Peyer's patch (tissue), 4 donors: ENCODE measurements around the gene AMPD3. TPM values are rescaled to one million over a fixed set of nuclear protein-coding genes. Genes with fewer than 3 reads are reported as not detected.

ENCODE experiments used
- DNase-seq, 3 donors: peaks; one replicate each; pipeline ENCODE4 v3.0.0-alpha.2; 2017 to 2019
- H3K27ac ChIP-seq, 4 donors: fragments of 200-600 bp; sonication (generic); one replicate each; pipeline ENCODE4 v1.5.1; 2016 to 2019
- H3K27me3 ChIP-seq, 2 donors: fragments of 200-600 bp; sonication (generic); one replicate each; pipeline ENCODE4 v1.5.1; 2019
- H3K36me3 ChIP-seq, 3 donors: fragments of 200-600 bp; sonication (generic); one replicate each; pipeline ENCODE4 v1.5.1; 2016 to 2019
- H3K4me1 ChIP-seq, 4 donors: fragments of 200-600 bp; sonication (generic); one replicate each; pipeline ENCODE4 v1.5.1; 2016 to 2019
- H3K4me3 ChIP-seq, 4 donors: fragments of 200-600 bp; sonication (generic); 1 replicate in 3 of 4; 2 replicates in 1 of 4; pipeline ENCODE4 v1.5.1; 2016 to 2019; ENCODE audit warnings: mild to moderate bottlenecking in 1 of 4
- H3K9me3 ChIP-seq, 4 donors: fragments of 200-600 bp; sonication (generic); one replicate each; pipeline ENCODE4 v1.5.1; 2016 to 2019; ENCODE audit warnings: mild to moderate bottlenecking in 1 of 4
- CTCF ChIP-seq, 6 experiments: fragments of 450-650 bp in 4 of 6; fragments of 200-600 bp in 2 of 6; sonication (generic) in 1 of 6; IDR thresholded peaks; one replicate each; pipeline ENCODE4 v1.5.1; 2017 to 2019; ENCODE audit warnings: antibody characterized with exemption in 6 of 6, mild to moderate bottlenecking in 3 of 6, moderate library complexity in 1 of 6
- POLR2A ChIP-seq, 2 donors: fragments of 450-650 bp; IDR thresholded peaks; one replicate each; pipeline ENCODE4 v1.5.1; 2017; ENCODE audit warnings: antibody characterized with exemption in 2 of 2, mild to moderate bottlenecking in 2 of 2, moderate library complexity in 2 of 2
- total RNA-seq, 4 donors: library from RNA; depleted of rRNA; stranded (reverse); fragments of >200 nt; gene quantifications; one replicate each; pipeline ENCODE4 v1.1.0, GENCODE V29; 2016

The AMPD3 gene
- total RNA-seq, 4 donors from 2014 or later: 12.4 to 28.9 (median 17.6) TPM

GRCh38 chr11:10410106-10410843 lies 44.8 kb upstream of the AMPD3 start:
- H3K4me3 ChIP-seq: no peak overlapping the region
- no peak for TF ChIP-seq POLR2A (IDR thresholded peaks at IDR 0.05)
- TF ChIP-seq CTCF (IDR thresholded peaks at IDR 0.05): no peak

DNA sequence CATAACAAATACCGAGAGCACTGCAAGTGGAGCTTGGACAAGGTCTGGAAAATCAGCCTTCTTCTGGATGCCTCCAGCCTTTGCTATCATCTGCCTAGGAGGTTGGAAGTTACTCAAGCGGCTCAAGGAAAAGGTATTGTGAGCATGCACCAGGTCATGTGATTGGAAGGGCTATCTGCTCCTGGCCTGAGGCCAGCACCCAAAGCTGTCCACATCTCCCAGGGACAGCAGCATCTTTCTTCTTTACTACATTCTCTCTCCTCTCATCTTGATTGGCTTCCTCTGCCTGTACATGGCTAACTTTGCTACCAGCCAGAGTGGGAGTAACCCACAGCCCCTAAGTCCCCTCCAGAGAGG lies 44.2 kb upstream of the AMPD3 start:
- Histone ChIP-seq H3K9me3 (no peaks in the 10 kb centered on the region), H3K27me3 (no peaks in the 10 kb centered on the region), H3K4me1 (peaks cover 0 to 13% (median 4%) of the 10 kb centered on the region in 4 donors), H3K36me3 (no peaks in the 10 kb centered on the region), H3K27ac (no peak overlapping the region), H3K4me3 (no peak overlapping the region)
- TF ChIP-seq POLR2A (IDR thresholded peaks at IDR 0.05) (no peak), CTCF (IDR thresholded peaks at IDR 0.05) (no peak)
- DNase-seq: no peak

More at GRCh38 chr11:10410106-10410843, 44.8 kb upstream of the AMPD3 start:
- H3K27me3 ChIP-seq: no peaks in the 10 kb centered on the region
- no peak for DNase-seq
- peaks cover 0 to 8% (median 4%) of the 10 kb centered on the region in 4 donors for H3K4me1 ChIP-seq
- H3K9me3 ChIP-seq: no peaks in the 10 kb centered on the region
- no peak overlapping the region for H3K27ac ChIP-seq
- H3K36me3 ChIP-seq: no peaks in the 10 kb centered on the region

GRCh38 chr11:10412266-10412665 lies 42.8 kb upstream of the AMPD3 start:
- DNase-seq: no peak
- no peaks in the 10 kb centered on the region for H3K9me3 ChIP-seq
- no peaks in the 10 kb centered on the region for H3K27me3 ChIP-seq
- TF ChIP-seq POLR2A (IDR thresholded peaks at IDR 0.05): no peak
- H3K4me1 ChIP-seq: peaks cover 0 to 8% (median 4%) of the 10 kb centered on the region in 4 donors
- H3K27ac ChIP-seq: no peak overlapping the region
- no peak overlapping the region for H3K4me3 ChIP-seq
- no peaks in the 10 kb centered on the region for H3K36me3 ChIP-seq

- no peak overlapping the region for H3K27ac ChIP-seq
- H3K27me3 ChIP-seq: no peaks in the 10 kb centered on the region
- no peaks in the 10 kb centered on the region for H3K9me3 ChIP-seq
- H3K4me3 ChIP-seq: no peak overlapping the region
- TF ChIP-seq POLR2A (IDR thresholded peaks at IDR 0.05): peak in 1 of 2 donors; percentile 9
- TF ChIP-seq CTCF (IDR thresholded peaks at IDR 0.05): peak in 5 of 6 experiments; percentile 19 to 68 (median 41)
- H3K36me3 ChIP-seq: no peaks in the 10 kb centered on the region
- peaks cover 0 to 8% (median 4%) of the 10 kb centered on the region in 4 donors for H3K4me1 ChIP-seq
- DNase-seq: peak in 2 of 3 donors; percentile 58 to 80
Observed at GRCh38 chr11:10413268-10413667, 41.8 kb upstream of the AMPD3 start.

- no peaks in the 10 kb centered on the region for H3K27me3 ChIP-seq
- peak overlapping the region in 1 of 4 donors; percentile 46 for H3K27ac ChIP-seq
- no peaks in the 10 kb centered on the region for H3K9me3 ChIP-seq
- no peak for DNase-seq
- H3K36me3 ChIP-seq: no peaks in the 10 kb centered on the region
- no peak overlapping the region for H3K4me3 ChIP-seq
- peaks cover 0 to 8% (median 4%) of the 10 kb centered on the region in 4 donors for H3K4me1 ChIP-seq
- TF ChIP-seq POLR2A (IDR thresholded peaks at IDR 0.05): no peak
- no peak for TF ChIP-seq CTCF (IDR thresholded peaks at IDR 0.05)
Observed at GRCh38 chr11:10414181-10414580, 40.9 kb upstream of the AMPD3 start.

DNA sequence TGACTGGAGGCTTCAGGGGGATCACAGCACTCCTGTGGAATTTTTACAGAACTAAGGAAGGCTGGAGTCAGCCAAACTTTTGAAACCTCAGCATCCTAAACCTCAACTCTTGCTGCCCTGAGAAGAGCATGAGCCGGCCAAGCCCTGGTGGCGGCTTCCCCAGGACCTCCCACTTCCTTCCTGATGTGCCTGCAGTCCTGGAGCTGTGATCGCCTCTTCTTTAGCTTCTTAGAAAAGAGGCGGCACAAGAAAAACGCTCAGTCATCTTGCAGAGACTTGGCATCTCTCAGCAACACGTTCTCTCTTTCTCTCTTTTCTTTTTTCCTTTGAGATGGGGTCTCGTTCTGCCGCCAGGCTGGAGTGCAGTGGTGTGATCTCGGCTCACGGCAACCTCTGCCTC lies 40.4 kb upstream of the AMPD3 start:
- peak in 1 of 3 donors; percentile 54 for DNase-seq
- Histone ChIP-seq H3K27me3 (no peaks in the 10 kb centered on the region), H3K27ac (peak overlapping the region in 3 of 4 donors; percentile 30 to 80 (median 46)), H3K9me3 (no peaks in the 10 kb centered on the region), H3K36me3 (no peaks in the 10 kb centered on the region), H3K4me3 (no peak overlapping the region), H3K4me1 (peaks cover 0 to 8% (median 4%) of the 10 kb centered on the region in 4 donors)
- TF ChIP-seq CTCF (IDR thresholded peaks at IDR 0.05) (no peak), POLR2A (IDR thresholded peaks at IDR 0.05) (no peak)
